VCaP (cell line): ENCODE measurements around the gene CMTR1.

ENCODE experiments used
- H3K27ac ChIP-seq: fragments of 450-650 bp; 2 replicates; pipeline ENCODE4 v1.5.1; 2017
- TF ChIP-seq, protein P1 (sequence below): fragments of 450-650 bp; conservative IDR thresholded peaks from 2 replicates; pipeline ENCODE4 v1.5.1; 2017; ENCODE audit warnings: mild to moderate bottlenecking, moderate library complexity

The CMTR1 gene

DNA sequence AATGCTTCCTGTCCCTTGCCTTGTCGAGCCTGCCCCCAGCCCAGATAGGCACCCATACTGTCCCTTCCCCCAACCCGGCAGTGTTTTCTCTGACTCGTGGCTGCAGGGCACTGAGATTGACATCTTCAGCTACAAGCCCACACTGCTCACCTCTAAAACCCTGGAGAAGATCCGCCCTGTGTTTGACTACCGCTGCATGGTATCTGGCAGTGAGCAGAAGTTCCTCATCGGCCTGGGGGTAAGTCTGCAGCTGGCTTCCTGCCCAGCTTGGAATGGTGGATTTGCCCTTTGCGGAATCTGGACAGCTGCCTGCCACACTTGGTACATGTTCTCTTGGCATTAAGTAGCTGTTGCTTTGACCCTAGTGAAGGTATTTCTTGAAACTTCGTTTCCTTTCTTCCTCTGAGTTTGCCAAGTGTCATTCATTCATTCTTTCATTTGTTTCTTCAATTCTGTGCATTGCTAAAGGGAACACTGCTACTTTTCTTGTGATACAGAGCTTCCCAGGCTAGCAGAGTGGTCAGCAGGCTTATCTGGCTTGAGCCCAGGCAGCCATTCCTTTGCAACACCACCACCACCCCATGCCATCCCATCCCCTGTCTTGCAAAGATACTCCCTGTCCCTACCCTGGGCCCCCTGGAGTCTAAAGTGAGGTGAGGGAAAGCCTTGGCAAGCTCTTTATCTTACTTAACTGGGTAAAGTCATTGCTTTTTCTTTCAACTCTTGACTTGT lies 40.5 kb downstream of the CMTR1 start:
- TF ChIP-seq, protein P1, sequence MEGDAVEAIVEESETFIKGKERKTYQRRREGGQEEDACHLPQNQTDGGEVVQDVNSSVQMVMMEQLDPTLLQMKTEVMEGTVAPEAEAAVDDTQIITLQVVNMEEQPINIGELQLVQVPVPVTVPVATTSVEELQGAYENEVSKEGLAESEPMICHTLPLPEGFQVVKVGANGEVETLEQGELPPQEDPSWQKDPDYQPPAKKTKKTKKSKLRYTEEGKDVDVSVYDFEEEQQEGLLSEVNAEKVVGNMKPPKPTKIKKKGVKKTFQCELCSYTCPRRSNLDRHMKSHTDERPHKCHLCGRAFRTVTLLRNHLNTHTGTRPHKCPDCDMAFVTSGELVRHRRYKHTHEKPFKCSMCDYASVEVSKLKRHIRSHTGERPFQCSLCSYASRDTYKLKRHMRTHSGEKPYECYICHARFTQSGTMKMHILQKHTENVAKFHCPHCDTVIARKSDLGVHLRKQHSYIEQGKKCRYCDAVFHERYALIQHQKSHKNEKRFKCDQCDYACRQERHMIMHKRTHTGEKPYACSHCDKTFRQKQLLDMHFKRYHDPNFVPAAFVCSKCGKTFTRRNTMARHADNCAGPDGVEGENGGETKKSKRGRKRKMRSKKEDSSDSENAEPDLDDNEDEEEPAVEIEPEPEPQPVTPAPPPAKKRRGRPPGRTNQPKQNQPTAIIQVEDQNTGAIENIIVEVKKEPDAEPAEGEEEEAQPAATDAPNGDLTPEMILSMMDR = no peak
- H3K27ac ChIP-seq = peak overlapping the region; percentile 68

DNA sequence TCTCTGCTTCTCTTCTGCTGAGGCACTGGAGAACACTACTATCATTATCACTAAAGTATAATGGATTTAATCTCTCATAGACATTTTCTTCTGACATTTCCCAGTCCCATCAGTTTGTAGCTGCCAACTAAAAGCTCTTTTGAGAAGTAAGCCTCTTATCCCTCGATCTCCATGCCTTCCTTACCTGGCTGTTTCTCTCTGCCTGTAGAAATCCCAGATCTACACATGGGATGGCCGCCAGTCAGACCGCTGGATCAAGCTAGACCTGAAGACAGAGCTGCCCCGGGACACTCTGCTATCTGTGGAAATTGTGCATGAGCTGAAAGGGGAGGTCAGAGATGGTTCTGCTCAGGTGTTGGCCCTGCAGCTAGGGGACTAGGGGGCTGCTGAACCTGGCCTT lies 41.3 kb downstream of the CMTR1 start:
- H3K27ac ChIP-seq = peak overlapping the region; percentile 68
- TF ChIP-seq, protein P1 = no peak

DNA sequence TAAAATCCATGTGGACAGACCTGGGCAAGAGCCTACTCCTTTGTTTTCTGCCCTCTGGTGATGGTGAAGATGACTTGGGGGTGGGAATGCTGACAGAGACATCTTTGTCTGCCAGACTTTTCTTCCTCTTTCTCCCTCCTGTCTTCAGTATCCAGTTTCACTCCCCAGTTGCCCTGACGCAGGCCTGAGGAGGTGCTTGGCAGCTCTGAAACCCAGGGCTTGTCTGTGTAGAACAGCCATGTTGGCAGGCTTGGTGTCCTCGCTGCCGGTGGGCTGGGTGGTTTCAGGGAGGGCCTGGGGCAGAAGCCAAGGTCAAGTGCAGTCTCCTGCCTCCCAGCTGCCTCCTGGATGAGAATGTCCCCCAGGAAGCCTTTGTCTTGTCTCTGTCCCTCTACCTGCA lies 44.2 kb downstream of the CMTR1 start:
- TF ChIP-seq, protein P1 = no peak
- H3K27ac ChIP-seq = no peak overlapping the region

DNA sequence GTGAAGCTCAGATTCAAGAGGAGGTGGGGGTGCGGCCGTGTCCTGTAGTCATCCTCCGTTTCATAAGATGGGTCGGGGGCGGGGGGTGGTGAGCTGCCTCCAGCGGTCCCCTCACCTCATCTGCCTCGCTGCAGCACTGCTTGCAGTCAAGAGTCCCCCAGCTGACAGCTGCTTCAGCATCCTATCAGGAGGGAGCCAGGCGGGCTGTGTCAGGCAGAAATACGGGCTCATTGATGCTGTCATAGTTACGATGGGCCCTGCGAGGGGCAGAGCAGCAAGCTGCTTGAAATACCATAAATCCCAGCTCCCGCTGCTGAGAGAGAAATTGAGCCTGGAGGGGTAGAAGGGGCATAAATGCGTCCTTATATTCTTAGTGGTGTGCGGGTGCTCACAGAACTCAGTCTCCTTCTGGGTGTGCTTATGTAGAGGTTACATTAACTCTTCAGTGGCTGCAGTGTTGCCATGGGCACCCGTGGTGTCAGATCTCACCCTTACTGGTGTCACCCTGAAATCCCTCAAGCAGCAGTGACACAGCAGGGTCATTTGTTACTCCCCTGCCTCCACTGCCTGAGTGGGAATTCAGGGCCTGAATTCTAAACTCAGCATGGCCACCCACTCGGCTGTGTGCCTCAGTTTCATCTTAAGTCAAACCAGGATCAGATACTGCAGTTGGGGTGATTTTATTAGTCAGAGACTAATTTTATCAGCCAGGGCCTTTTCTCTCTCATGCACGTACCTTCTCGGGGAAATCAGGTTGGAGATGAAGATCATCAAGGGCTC lies 44.8 kb downstream of the CMTR1 start:
- H3K27ac ChIP-seq = no peak overlapping the region
- TF ChIP-seq, protein P1 = no peak

DNA sequence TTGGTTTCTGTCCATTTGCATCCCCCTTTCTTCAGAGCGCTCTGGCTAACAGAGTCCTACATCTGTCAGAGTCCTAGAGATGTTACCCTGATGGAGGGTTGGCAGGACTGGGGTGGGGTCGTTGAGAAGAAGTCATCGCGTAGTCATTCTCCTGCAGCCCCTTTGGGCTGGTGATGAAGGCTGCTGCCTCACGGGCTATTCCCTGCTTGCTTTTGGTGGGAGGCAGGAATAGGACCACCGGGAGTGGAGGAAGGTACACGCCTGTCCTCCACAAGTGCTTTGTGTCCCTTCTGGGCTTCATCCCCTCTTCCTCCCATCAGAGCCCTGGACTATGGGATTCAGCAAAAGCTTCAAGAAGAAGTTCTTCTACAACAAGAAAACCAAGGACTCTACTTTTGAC lies 45.8 kb downstream of the CMTR1 start:
- TF ChIP-seq, protein P1 = no peak
- H3K27ac ChIP-seq = no peak overlapping the region

DNA sequence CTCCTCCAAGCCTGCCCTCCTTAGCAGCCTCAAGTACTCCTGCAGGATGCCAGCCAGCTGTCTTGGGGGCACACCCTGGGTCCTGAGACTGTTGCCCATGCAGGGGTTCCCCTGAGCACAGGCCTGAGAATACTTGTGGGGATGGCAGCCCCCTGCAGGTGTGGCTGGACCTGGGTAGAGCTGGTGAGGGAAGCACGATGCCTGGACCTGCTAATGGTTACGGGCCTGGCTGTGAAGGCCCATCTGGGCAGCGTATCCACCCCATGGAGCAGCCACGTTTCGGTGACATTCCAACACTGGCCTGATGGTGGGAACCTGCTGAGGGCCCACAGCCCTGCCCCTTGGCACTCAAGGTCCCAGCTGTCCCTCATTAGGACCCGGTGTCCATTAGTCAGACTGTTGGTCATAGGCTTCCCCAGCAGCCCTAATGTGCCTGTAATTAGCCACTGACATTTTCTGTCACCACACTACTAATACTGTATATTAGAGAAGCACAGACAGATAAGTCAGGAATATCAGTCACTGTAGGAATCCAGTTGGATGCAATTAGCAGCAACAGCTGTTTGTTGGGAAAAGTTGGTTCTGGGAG lies 46.3 kb downstream of the CMTR1 start:
- TF ChIP-seq, protein P1 = no peak
- H3K27ac ChIP-seq = no peak overlapping the region

DNA sequence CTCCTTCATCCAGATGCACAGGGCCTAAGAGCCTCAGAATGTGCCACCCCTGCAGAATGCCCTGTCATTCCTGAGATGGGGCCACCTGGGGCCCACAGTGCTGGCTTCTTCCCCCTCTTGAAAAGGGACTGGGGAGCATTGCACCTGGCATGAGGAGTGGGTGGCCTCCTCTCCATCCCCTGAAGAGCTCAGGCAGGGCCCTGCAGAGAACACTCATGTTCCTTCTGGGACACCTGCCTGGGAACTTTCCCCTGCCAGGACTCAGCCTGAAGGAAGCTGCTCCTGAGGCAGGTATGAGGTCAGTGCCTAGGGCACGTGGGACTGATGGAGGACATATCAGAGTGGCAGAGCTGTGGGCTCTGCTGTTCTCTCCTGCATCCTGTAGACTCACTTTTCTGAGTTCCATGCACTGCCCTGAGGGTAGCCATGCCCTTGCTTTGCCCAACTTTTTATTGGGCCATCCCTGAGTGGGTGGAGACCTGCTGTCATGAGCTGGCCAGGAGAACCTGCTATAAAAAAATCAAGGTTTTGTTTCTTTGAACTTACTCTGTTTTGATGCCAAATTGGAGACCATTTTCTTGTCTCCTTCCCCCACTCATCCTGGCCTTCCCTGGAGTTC lies 47.2 kb downstream of the CMTR1 start:
- TF ChIP-seq, protein P1 = no peak
- no peak overlapping the region for H3K27ac ChIP-seq
